Measurements from ENCODE around the gene TNRC6B.

GRCh38 chr22:40183029-40183581, 5.4 kb downstream of the TNRC6B start:
- no peak for TF ChIP-seq POLR2A (IDR thresholded peaks at IDR 0.05)
- TF ChIP-seq, protein P1, sequence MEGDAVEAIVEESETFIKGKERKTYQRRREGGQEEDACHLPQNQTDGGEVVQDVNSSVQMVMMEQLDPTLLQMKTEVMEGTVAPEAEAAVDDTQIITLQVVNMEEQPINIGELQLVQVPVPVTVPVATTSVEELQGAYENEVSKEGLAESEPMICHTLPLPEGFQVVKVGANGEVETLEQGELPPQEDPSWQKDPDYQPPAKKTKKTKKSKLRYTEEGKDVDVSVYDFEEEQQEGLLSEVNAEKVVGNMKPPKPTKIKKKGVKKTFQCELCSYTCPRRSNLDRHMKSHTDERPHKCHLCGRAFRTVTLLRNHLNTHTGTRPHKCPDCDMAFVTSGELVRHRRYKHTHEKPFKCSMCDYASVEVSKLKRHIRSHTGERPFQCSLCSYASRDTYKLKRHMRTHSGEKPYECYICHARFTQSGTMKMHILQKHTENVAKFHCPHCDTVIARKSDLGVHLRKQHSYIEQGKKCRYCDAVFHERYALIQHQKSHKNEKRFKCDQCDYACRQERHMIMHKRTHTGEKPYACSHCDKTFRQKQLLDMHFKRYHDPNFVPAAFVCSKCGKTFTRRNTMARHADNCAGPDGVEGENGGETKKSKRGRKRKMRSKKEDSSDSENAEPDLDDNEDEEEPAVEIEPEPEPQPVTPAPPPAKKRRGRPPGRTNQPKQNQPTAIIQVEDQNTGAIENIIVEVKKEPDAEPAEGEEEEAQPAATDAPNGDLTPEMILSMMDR (IDR thresholded peaks at IDR 0.05): no peak
